ENCODE data around the gene PDXP. TPM values are rescaled to one million over a fixed set of nuclear protein-coding genes. Genes with fewer than 3 reads are reported as not detected.

PDXP gene
- total RNA-seq, 1 experiment from 2014 or later = 17.6 TPM

DNA sequence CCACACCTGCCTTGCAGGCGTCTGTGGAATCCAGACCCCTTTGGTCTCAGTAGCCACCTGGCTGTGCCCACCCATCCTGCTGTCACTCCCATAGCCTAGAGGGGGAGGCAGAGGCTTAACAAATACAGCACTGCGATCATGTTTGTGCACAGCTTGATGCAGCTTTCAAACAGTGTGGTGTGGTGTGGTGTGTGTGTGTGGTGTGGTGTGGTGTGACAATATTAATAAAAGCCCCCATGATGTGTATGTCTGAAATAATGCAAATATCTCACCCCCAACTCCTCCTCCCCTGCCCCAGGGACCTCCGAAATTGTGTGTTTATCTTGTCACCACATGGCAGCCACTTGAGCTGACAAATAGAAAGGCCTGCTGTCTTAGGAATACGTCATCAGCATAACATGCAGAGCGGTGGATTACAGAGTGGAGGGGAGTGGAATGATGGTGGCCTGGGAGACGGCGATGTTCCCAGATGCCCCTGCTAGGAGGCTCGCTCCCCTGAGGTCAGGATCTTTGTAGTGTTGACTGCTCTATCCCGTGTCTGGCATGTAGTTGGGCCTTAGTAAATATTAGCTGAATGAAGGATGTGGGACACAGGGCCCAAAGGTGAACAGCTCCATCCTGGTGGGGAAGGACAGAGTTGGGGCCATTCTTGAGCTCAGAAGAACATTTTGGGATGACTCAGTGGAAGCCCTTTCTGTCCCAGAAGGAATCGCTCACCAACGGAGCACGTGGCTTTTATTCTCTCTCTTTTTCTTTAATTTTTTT lies 2.8 kb downstream of the PDXP start:
- DNase-seq (ENCODE audit: low read depth, low spot score) (no peak), ATAC-seq (0 out of 2 replicates have a peak, but pooled peaks have one; percentile 36)
- TF ChIP-seq, protein P1, sequence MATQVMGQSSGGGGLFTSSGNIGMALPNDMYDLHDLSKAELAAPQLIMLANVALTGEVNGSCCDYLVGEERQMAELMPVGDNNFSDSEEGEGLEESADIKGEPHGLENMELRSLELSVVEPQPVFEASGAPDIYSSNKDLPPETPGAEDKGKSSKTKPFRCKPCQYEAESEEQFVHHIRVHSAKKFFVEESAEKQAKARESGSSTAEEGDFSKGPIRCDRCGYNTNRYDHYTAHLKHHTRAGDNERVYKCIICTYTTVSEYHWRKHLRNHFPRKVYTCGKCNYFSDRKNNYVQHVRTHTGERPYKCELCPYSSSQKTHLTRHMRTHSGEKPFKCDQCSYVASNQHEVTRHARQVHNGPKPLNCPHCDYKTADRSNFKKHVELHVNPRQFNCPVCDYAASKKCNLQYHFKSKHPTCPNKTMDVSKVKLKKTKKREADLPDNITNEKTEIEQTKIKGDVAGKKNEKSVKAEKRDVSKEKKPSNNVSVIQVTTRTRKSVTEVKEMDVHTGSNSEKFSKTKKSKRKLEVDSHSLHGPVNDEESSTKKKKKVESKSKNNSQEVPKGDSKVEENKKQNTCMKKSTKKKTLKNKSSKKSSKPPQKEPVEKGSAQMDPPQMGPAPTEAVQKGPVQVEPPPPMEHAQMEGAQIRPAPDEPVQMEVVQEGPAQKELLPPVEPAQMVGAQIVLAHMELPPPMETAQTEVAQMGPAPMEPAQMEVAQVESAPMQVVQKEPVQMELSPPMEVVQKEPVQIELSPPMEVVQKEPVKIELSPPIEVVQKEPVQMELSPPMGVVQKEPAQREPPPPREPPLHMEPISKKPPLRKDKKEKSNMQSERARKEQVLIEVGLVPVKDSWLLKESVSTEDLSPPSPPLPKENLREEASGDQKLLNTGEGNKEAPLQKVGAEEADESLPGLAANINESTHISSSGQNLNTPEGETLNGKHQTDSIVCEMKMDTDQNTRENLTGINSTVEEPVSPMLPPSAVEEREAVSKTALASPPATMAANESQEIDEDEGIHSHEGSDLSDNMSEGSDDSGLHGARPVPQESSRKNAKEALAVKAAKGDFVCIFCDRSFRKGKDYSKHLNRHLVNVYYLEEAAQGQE (IDR thresholded peaks at IDR 0.05; ENCODE audit: insufficient read depth in 1 of 2, low read depth in 2 of 2, low read length in 1 of 2) = no peak
- no peak for TF ChIP-seq POLR2AphosphoS5 (IDR thresholded peaks at IDR 0.05; ENCODE audit: low read depth, low read length)
- TF ChIP-seq SIN3A (IDR thresholded peaks at IDR 0.05; ENCODE audit: borderline replicate concordance, insufficient read depth, low read depth, low read length) = no peak
- no peak for TF ChIP-seq TCF7L2 (IDR thresholded peaks at IDR 0.05; ENCODE audit: low read depth, low read length)
- TF ChIP-seq, protein P2, sequence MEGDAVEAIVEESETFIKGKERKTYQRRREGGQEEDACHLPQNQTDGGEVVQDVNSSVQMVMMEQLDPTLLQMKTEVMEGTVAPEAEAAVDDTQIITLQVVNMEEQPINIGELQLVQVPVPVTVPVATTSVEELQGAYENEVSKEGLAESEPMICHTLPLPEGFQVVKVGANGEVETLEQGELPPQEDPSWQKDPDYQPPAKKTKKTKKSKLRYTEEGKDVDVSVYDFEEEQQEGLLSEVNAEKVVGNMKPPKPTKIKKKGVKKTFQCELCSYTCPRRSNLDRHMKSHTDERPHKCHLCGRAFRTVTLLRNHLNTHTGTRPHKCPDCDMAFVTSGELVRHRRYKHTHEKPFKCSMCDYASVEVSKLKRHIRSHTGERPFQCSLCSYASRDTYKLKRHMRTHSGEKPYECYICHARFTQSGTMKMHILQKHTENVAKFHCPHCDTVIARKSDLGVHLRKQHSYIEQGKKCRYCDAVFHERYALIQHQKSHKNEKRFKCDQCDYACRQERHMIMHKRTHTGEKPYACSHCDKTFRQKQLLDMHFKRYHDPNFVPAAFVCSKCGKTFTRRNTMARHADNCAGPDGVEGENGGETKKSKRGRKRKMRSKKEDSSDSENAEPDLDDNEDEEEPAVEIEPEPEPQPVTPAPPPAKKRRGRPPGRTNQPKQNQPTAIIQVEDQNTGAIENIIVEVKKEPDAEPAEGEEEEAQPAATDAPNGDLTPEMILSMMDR (IDR thresholded peaks at IDR 0.05) = no peak
- peaks cover 17% of the 10 kb centered on the region for H3K4me1 ChIP-seq (ENCODE audit: control insufficient read depth, insufficient read depth, low read length)
- H3K27me3 ChIP-seq (ENCODE audit: control insufficient read depth, insufficient read depth, low read length) = no peaks in the 10 kb centered on the region
- ChIA-PET POLR2A (interaction anchor here (0.5 to 1.4 kb wide), 5 partner anchors 14 to 71 kb away, joined by 4 to 10 read pairs (median 8); partner anchors contain the start of gene LGALS1), CTCF (interaction anchor here (0.6 to 2.1 kb wide), 2 partner anchors 18 to 20 kb away, joined by 3 to 11 read pairs; no protein-coding TSS in a partner anchor)
- H3K27ac ChIP-seq (ENCODE audit: low read length) = no peak overlapping the region
- no peak overlapping the region for H3K4me3 ChIP-seq (ENCODE audit: low read depth in 2 of 2, low read length in 2 of 2)
- intact Hi-C loops (cut with micrococcal nuclease; ENCODE audit: unreplicated experiment) = no loop called here
- H3K36me3 ChIP-seq (ENCODE audit: control insufficient read depth, insufficient read depth, low read length) = no peaks in the 10 kb centered on the region
- H3K9me3 ChIP-seq (ENCODE audit: control insufficient read depth, insufficient read depth, low read depth, low read length) = no peaks in the 10 kb centered on the region
- TSS peak; percentile 82 for BruUV-seq (replicated peaks)
- in situ Hi-C loops (cut with HindIII; ENCODE audit: low pct_unique_long_range_greater_than_20kb, low sequenced_read_pairs) = no loop called here

DNA sequence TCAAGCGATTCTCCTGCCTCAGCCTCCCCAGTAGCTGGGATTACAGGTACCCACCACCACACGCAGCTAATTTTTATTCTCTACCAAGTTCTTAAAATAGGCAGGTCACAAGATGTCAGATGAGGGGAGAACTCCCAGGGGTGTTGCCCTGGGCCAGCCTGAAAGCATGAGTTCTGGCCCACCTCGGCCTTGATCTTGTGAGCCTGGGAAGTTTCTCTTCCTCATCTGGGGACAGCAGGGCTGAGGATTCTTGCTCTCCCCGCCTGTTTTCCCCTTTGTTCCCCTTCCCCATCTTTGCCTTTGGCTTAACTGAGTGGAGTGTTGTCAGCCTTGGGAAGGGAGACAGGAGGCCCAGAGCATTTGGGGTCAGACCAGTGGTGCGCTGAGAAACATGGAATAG lies 3.5 kb downstream of the PDXP start:
- BruUV-seq (replicated peaks) = no TSS peak
- TF ChIP-seq POLR2AphosphoS5 (IDR thresholded peaks at IDR 0.05; ENCODE audit: low read depth, low read length) = no peak
- TF ChIP-seq, protein P1 (IDR thresholded peaks at IDR 0.05; ENCODE audit: insufficient read depth in 1 of 2, low read depth in 2 of 2, low read length in 1 of 2) = no peak
- no peak for TF ChIP-seq TCF7L2 (IDR thresholded peaks at IDR 0.05; ENCODE audit: low read depth, low read length)
- H3K36me3 ChIP-seq (ENCODE audit: control insufficient read depth, insufficient read depth, low read length) = no peaks in the 10 kb centered on the region
- CTCF ChIA-PET = interaction anchor here (2.1 kb wide), 1 partner anchor 19 kb away, joined by 11 read pairs; no protein-coding TSS in a partner anchor
- no peak overlapping the region for H3K4me3 ChIP-seq (ENCODE audit: low read depth in 2 of 2, low read length in 2 of 2)
- ATAC-seq = no peak
- no peaks in the 10 kb centered on the region for H3K9me3 ChIP-seq (ENCODE audit: control insufficient read depth, insufficient read depth, low read depth, low read length)
- no peak for DNase-seq (ENCODE audit: low read depth, low spot score)
- H3K27me3 ChIP-seq (ENCODE audit: control insufficient read depth, insufficient read depth, low read length) = no peaks in the 10 kb centered on the region
- H3K27ac ChIP-seq (ENCODE audit: low read length) = no peak overlapping the region
- POLR2A ChIA-PET = interaction anchor here (0.5 to 0.6 kb wide), 2 partner anchors 54 to 71 kb away, joined by 8 to 10 read pairs; no protein-coding TSS in a partner anchor
- in situ Hi-C loops (cut with HindIII; ENCODE audit: low pct_unique_long_range_greater_than_20kb, low sequenced_read_pairs) = no loop called here
- intact Hi-C loops (cut with micrococcal nuclease; ENCODE audit: unreplicated experiment) = no loop called here
- H3K4me1 ChIP-seq (ENCODE audit: control insufficient read depth, insufficient read depth, low read length) = peaks cover 17% of the 10 kb centered on the region

Measured in Panc1 (cell line).